ENCODE data around the gene TMEM81.

The TMEM81 gene, protein sequence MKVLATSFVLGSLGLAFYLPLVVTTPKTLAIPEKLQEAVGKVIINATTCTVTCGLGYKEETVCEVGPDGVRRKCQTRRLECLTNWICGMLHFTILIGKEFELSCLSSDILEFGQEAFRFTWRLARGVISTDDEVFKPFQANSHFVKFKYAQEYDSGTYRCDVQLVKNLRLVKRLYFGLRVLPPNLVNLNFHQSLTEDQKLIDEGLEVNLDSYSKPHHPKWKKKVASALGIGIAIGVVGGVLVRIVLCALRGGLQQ

DNA sequence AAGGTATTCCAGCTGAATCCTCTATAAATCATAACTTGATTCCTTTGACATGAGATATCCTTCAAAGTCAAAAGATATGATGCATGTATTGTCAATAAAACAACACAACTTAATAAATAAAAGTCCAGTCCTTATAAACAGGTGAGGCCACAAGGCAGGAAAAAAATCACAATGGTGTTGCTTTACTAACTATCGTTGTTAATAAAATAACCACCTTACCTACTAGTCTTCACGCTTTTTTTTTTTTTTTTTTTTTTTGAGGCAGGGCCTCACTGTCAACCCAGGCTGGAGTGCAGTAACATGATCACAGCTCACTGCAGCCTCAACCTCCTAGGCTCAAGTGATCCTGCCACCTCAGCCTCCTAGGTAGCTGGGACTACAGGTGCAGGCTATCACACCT is at the start of gene TMEM81:
TSS of gene TMEM81 (minus strand) at position 101 of the 400 bp plus-strand sequence. CDS start 140 bp downstream, outside the sequence.
- H3K4me1 ChIP-seq (ENCODE audit: control insufficient read depth, insufficient read depth, low read length) = no peaks in the 10 kb centered on the region
- H3K9me3 ChIP-seq (ENCODE audit: control insufficient read depth, insufficient read depth, low read depth, low read length) = no peaks in the 10 kb centered on the region
- no peaks in the 10 kb centered on the region for H3K27me3 ChIP-seq (ENCODE audit: control insufficient read depth, insufficient read depth, low read length)
- no peak within 1 kb of the TSS for H3K9ac ChIP-seq (ENCODE audit: low read length)
- no peak within 1 kb of the TSS for H3K27ac ChIP-seq (ENCODE audit: low read depth, low read length)
- H3K36me3 ChIP-seq (ENCODE audit: control insufficient read depth, insufficient read depth, low read length) = peaks cover 45% of the 10 kb centered on the region
- no peak within 1 kb of the TSS for H3K4me3 ChIP-seq (ENCODE audit: low read depth, low read length)

DNA sequence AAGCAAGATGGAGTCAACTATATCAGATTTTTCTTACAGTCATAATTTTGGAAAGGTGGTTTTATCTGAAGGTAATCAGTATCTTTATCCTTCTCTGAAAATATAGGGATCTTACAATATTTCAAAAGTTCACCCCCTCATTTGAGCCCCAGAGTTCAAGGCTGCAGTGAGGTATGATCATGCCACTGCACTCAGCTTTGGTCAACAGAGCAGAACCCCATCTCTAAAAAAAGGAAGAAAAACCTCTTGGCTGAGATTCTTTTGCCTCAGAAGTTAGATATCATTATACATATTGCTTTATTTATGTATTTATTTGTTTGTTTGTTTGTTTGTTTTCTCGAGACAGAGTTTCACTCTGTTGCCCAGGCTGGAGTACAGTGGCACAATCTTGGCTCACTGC is 49.0 kb upstream of the TMEM81 start:
- no peaks in the 10 kb centered on the region for H3K27me3 ChIP-seq (ENCODE audit: control insufficient read depth, insufficient read depth, low read length)
- H3K36me3 ChIP-seq (ENCODE audit: control insufficient read depth, insufficient read depth, low read length) = no peaks in the 10 kb centered on the region
- no peak overlapping the region for H3K27ac ChIP-seq (ENCODE audit: low read depth, low read length)
- no peak overlapping the region for H3K4me3 ChIP-seq (ENCODE audit: low read depth, low read length)
- H3K9ac ChIP-seq (ENCODE audit: low read length) = no peak overlapping the region
- H3K9me3 ChIP-seq (ENCODE audit: control insufficient read depth, insufficient read depth, low read depth, low read length) = no peaks in the 10 kb centered on the region
- 0 out of 2 replicates have a peak, but pooled peaks cover 1% of the 10 kb centered on the region for H3K4me1 ChIP-seq (ENCODE audit: control insufficient read depth, insufficient read depth, low read length)

DNA sequence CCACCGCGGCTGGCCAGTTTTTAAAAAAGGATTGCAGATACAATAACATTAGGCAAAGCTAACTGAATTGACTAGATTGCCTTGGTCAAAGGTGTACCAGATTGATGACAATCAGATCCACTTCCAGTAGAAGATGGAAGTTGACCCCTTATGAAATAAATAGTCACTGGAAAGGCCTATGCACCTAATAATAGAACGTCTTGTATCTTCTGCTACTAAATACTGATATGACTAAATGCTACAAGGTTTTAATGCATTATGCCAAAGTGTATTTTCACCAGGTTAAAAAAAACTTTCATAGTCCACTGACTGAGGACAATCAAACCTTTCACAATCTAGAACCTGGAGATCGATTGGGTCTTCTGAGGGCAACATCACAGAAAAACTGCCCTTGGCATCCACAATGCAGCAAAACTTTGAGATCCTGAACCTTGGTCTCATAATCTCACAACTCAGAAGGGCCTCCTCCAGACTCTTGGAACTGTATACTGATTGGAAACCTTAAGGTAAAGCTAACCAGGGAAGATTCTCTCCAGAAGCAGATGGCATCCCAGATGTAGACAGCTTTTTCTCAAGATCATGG is 45.3 kb upstream of the TMEM81 start:
- H3K27me3 ChIP-seq (ENCODE audit: control insufficient read depth, insufficient read depth, low read length) = no peaks in the 10 kb centered on the region
- H3K4me1 ChIP-seq (ENCODE audit: control insufficient read depth, insufficient read depth, low read length) = no peaks in the 10 kb centered on the region
- no peak overlapping the region for H3K27ac ChIP-seq (ENCODE audit: low read depth, low read length)

DNA sequence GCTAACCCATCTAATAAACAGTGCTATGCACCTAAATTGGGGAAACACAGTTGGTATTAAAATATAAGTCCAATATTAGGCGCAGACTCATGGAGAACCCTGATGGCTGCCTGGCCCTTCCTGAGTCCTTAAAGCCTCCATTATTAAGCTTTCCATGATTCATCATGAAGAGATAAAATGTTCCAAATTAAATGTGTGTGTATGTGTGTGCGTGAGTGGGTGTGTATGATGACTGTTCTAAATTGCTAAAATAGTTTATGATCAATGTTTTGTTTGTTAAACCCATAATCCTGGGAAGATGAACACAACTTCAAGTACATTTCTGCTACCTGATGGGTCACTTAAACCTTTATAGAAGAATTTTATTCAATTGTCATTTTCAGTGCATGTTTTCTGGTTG is 43.8 kb upstream of the TMEM81 start:
- H3K4me1 ChIP-seq (ENCODE audit: control insufficient read depth, insufficient read depth, low read length) = no peaks in the 10 kb centered on the region
- H3K9ac ChIP-seq (ENCODE audit: low read length) = no peak overlapping the region
- no peak overlapping the region for H3K27ac ChIP-seq (ENCODE audit: low read depth, low read length)

More for the DNA sequence above, 45.3 kb upstream of the TMEM81 start:
- Histone ChIP-seq H3K9ac (ENCODE audit: low read length) (no peak overlapping the region), H3K36me3 (ENCODE audit: control insufficient read depth, insufficient read depth, low read length) (no peaks in the 10 kb centered on the region), H3K4me3 (ENCODE audit: low read depth, low read length) (no peak overlapping the region), H3K9me3 (ENCODE audit: control insufficient read depth, insufficient read depth, low read depth, low read length) (no peaks in the 10 kb centered on the region)

DNA sequence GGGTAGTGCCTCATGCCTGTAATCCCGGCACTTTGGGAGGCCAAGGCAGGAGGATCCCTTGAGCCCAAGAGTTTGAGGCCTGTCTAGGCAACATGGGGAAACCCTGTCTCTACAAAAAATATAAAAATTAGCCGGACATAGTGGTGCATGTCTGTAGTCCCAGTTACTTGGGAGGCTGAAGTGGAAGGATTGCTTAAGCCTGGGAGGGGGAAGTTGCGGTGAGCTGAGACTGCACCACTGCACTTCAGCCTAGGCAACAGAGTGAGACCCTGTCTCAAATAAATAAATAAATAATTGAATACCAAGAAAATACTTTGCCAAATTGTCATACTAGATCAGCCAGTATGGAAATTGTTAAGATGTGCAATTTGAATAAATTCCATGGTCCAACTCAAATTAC is 43.4 kb upstream of the TMEM81 start:
- no peaks in the 10 kb centered on the region for H3K9me3 ChIP-seq (ENCODE audit: control insufficient read depth, insufficient read depth, low read depth, low read length)
- H3K4me1 ChIP-seq (ENCODE audit: control insufficient read depth, insufficient read depth, low read length) = no peaks in the 10 kb centered on the region

More for the DNA sequence above, 43.8 kb upstream of the TMEM81 start:
- H3K36me3 ChIP-seq (ENCODE audit: control insufficient read depth, insufficient read depth, low read length) = no peaks in the 10 kb centered on the region
- no peaks in the 10 kb centered on the region for H3K27me3 ChIP-seq (ENCODE audit: control insufficient read depth, insufficient read depth, low read length)
- no peaks in the 10 kb centered on the region for H3K9me3 ChIP-seq (ENCODE audit: control insufficient read depth, insufficient read depth, low read depth, low read length)
- H3K4me3 ChIP-seq (ENCODE audit: low read depth, low read length) = no peak overlapping the region

DNA sequence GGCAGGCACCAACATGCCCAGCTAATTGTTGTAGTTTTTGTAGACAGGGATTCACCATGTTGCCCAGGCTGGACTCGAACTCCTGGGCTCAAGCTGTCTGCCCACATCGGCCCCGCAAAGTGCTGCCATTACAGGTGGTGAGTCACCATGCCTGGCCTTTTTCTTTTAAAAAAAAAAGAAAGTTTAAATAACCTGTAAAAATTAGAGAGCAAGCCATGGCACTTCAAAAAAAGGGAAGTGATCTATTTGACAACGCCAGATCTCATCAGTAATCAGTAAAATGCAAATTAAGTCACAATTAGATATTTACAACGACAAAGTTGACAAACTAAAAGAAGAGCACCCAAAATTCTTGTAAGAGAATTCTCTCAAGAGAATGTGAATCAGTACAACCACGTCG is 40.5 kb upstream of the TMEM81 start:
- Histone ChIP-seq H3K27me3 (ENCODE audit: control insufficient read depth, insufficient read depth, low read length) (no peaks in the 10 kb centered on the region), H3K27ac (ENCODE audit: low read depth, low read length) (no peak overlapping the region), H3K4me1 (ENCODE audit: control insufficient read depth, insufficient read depth, low read length) (no peaks in the 10 kb centered on the region), H3K4me3 (ENCODE audit: low read depth, low read length) (no peak overlapping the region), H3K9ac (ENCODE audit: low read length) (no peak overlapping the region), H3K9me3 (ENCODE audit: control insufficient read depth, insufficient read depth, low read depth, low read length) (no peaks in the 10 kb centered on the region), H3K36me3 (ENCODE audit: control insufficient read depth, insufficient read depth, low read length) (no peaks in the 10 kb centered on the region)

More for the DNA sequence above, 43.4 kb upstream of the TMEM81 start:
- Histone ChIP-seq H3K27ac (ENCODE audit: low read depth, low read length) (no peak overlapping the region), H3K36me3 (ENCODE audit: control insufficient read depth, insufficient read depth, low read length) (no peaks in the 10 kb centered on the region), H3K27me3 (ENCODE audit: control insufficient read depth, insufficient read depth, low read length) (no peaks in the 10 kb centered on the region), H3K4me3 (ENCODE audit: low read depth, low read length) (no peak overlapping the region), H3K9ac (ENCODE audit: low read length) (no peak overlapping the region)

DNA sequence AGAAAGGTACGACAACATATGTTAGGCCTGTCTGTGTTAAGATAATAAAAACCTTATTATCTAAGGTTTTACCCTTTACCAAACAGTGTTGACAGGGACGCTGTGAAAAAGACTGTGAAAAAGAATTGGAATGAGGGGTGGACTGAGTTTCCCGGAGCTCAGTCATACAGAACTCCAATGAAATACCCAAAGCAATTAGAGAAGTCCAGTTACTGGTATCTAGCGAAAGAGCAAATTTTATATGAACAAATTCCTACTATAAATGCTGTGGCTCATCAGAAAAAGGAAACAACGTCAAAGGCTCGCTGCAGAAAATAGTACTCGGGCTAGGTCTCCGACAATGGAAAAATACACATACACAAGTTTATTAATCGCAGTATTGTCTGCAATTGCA is 38.2 kb upstream of the TMEM81 start:
- Histone ChIP-seq H3K27ac (ENCODE audit: low read depth, low read length) (peak overlapping the region; percentile 51; the same call in 1 of the 2 replicates), H3K27me3 (ENCODE audit: control insufficient read depth, insufficient read depth, low read length) (no peaks in the 10 kb centered on the region), H3K9ac (ENCODE audit: low read length) (peak overlapping the region; percentile 93), H3K36me3 (ENCODE audit: control insufficient read depth, insufficient read depth, low read length) (peaks cover 6% of the 10 kb centered on the region; the same call in 1 of the 2 replicates), H3K4me3 (ENCODE audit: low read depth, low read length) (peak overlapping the region; percentile 93), H3K4me1 (ENCODE audit: control insufficient read depth, insufficient read depth, low read length) (no peaks in the 10 kb centered on the region), H3K9me3 (ENCODE audit: control insufficient read depth, insufficient read depth, low read depth, low read length) (no peaks in the 10 kb centered on the region)

DNA sequence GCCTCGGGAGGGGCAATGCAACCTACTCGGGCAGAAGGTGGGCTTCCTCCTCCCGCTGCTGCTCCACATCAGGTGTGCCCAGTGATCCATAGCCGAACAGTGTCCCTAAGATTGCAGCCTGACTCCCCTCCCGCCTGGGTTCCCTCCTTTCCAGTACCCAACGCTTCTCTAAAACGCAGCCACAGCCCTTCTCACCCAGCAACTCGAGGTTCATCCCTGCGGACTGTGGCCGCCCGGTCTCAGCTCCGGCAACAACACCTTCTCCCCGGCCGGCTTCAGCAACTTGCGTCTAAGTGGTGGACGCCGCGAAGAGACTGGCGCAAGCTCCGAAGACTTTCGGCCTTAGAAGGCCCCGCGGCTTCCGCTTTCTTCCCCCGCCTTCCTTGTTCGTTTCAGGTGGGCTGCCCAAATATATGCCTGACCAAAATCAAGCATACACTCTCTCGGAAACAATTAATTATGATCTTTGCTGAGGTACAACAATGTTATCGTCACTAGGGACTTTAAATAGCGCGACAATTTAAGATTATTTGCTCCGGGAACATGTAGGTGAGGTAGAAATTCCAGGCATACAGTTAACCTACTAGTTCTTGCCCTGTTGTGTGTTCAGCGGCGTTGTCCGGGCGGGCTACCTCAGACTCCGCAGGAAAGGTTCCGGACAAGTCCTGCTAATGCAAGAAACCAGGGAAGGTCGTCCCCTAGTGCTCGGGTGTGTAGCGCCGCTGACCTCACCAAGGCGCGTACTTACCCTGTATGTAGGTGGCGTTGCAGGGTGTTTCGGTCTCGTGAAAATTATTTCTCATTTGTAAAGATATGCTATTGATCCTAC is 37.6 kb upstream of the TMEM81 start, which contains the start of gene RBBP5:
TSS of gene RBBP5 (minus strand) at position 319 of the 829 bp plus-strand sequence. CDS start at position 214, 105 bp downstream.
- H3K4me3 ChIP-seq (ENCODE audit: low read depth, low read length) = peak within 1 kb of the TSS; percentile 93
- H3K27ac ChIP-seq (ENCODE audit: low read depth, low read length) = peak within 1 kb of the TSS; percentile 98
- H3K36me3 ChIP-seq (ENCODE audit: control insufficient read depth, insufficient read depth, low read length) = peaks cover 6% of the 10 kb centered on the region; the same call in 1 of the 2 replicates
- peak within 1 kb of the TSS; percentile 93 for H3K9ac ChIP-seq (ENCODE audit: low read length)
- no peaks in the 10 kb centered on the region for H3K9me3 ChIP-seq (ENCODE audit: control insufficient read depth, insufficient read depth, low read depth, low read length)
- H3K27me3 ChIP-seq (ENCODE audit: control insufficient read depth, insufficient read depth, low read length) = no peaks in the 10 kb centered on the region
- H3K4me1 ChIP-seq (ENCODE audit: control insufficient read depth, insufficient read depth, low read length) = no peaks in the 10 kb centered on the region

DNA sequence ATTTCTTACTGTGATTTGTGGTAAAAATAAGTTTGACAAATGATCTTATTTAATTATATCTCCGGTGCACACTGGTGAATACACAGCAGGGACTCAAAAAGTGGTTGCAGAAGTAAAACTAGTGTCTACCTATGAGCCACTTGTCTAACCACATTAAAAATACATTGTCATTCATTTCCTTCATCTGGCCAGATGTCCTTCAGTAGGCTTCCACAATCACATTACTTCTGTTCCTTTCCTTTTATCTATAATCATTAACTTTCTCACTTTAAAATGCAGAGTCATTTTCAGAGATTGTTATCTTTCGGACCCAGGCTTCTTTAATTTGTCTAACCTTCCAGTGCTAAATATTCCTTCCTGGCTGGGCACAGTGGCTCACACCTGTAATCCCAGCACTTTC is 34.5 kb upstream of the TMEM81 start:
- Histone ChIP-seq H3K4me1 (ENCODE audit: control insufficient read depth, insufficient read depth, low read length) (no peaks in the 10 kb centered on the region), H3K36me3 (ENCODE audit: control insufficient read depth, insufficient read depth, low read length) (peaks cover 23% of the 10 kb centered on the region), H3K27me3 (ENCODE audit: control insufficient read depth, insufficient read depth, low read length) (no peaks in the 10 kb centered on the region), H3K4me3 (ENCODE audit: low read depth, low read length) (no peak overlapping the region), H3K9me3 (ENCODE audit: control insufficient read depth, insufficient read depth, low read depth, low read length) (no peaks in the 10 kb centered on the region), H3K9ac (ENCODE audit: low read length) (no peak overlapping the region), H3K27ac (ENCODE audit: low read depth, low read length) (no peak overlapping the region)

DNA sequence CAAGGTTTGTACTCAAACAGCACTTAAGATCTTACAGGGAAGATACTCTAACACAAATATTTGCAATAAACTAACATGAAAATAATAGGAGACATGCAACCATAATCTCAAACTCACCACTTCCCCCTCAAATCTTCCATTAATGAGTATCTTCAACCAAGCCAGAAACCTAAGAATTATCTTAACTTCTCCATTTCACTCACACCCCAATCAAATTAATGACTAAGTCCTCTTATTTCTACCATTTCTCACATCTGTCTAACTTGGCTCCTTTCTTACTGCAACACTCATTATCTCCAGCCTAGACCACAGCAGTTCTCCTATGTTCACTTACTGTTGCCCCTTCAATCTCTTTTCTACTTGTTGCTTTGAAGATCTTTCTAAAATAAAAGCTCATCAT is 27.1 kb upstream of the TMEM81 start:
- Histone ChIP-seq H3K4me3 (ENCODE audit: low read depth, low read length) (no peak overlapping the region), H3K27me3 (ENCODE audit: control insufficient read depth, insufficient read depth, low read length) (no peaks in the 10 kb centered on the region), H3K36me3 (ENCODE audit: control insufficient read depth, insufficient read depth, low read length) (peaks cover 55% of the 10 kb centered on the region), H3K9me3 (ENCODE audit: control insufficient read depth, insufficient read depth, low read depth, low read length) (no peaks in the 10 kb centered on the region), H3K27ac (ENCODE audit: low read depth, low read length) (no peak overlapping the region), H3K9ac (ENCODE audit: low read length) (no peak overlapping the region), H3K4me1 (ENCODE audit: control insufficient read depth, insufficient read depth, low read length) (no peaks in the 10 kb centered on the region)

DNA sequence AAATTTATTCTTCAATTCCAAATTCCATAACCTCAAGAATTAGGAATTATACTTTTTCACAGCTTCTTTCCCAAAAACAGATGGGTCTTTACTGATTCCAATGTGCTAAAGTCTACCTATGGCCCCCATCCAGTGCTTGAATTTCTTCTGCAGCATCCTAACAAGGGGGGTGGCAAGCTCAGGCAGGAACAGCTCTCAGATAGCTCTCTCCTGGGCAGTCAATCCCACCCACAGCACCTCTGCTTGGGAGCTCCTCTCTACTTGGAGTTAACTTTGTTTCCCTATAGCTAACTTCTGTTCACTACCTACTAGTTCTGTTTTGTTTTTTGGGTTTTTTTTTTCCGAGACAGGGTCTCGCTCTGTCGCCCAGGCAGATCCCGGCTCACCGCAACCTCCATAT is 25.5 kb upstream of the TMEM81 start:
- no peak overlapping the region for H3K4me3 ChIP-seq (ENCODE audit: low read depth, low read length)
- H3K27ac ChIP-seq (ENCODE audit: low read depth, low read length) = no peak overlapping the region
- H3K27me3 ChIP-seq (ENCODE audit: control insufficient read depth, insufficient read depth, low read length) = no peaks in the 10 kb centered on the region
- H3K9ac ChIP-seq (ENCODE audit: low read length) = no peak overlapping the region
- no peaks in the 10 kb centered on the region for H3K4me1 ChIP-seq (ENCODE audit: control insufficient read depth, insufficient read depth, low read length)
- peaks cover 64% of the 10 kb centered on the region for H3K36me3 ChIP-seq (ENCODE audit: control insufficient read depth, insufficient read depth, low read length)
- H3K9me3 ChIP-seq (ENCODE audit: control insufficient read depth, insufficient read depth, low read depth, low read length) = no peaks in the 10 kb centered on the region
